OCI-M1 (cell line): ENCODE data around the gene POLE.

Source experiments
- DNase-seq: peaks from one replicate; lab custom pipeline; 2025; lab: John Stamatoyannopoulos, UW

The POLE gene

DNA sequence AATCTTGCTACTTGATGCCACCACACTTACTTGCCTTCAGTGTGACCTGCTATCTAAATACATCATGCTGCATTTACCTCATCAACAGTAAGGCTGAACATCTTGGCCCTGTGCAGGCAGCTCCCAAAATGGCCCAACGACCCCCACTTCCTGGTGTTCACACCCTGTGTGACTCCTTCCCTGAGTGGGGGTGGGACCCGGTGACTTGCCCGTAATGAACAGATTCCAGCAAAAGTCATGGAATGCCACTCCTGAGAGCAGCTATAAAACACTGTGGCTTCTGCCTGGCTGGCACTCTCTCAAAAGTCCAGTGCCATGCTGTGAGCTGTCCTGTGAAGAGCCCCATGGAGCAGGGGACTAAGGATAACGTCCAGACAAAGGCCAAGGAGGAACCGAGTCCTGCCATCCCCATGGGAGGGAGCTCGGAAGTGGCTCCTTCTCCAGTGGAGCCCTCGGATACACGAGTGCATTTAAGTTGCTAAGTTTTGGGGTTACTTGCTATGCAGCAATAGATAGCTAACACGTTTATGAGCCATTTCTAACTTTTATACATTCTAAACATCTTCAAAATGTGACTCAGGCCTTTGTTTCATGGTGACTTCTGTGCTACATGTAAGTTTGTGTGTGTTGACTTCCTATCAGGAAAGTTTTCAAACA lies 35.6 kb downstream of the POLE start:
- DNase-seq: no peak

DNA sequence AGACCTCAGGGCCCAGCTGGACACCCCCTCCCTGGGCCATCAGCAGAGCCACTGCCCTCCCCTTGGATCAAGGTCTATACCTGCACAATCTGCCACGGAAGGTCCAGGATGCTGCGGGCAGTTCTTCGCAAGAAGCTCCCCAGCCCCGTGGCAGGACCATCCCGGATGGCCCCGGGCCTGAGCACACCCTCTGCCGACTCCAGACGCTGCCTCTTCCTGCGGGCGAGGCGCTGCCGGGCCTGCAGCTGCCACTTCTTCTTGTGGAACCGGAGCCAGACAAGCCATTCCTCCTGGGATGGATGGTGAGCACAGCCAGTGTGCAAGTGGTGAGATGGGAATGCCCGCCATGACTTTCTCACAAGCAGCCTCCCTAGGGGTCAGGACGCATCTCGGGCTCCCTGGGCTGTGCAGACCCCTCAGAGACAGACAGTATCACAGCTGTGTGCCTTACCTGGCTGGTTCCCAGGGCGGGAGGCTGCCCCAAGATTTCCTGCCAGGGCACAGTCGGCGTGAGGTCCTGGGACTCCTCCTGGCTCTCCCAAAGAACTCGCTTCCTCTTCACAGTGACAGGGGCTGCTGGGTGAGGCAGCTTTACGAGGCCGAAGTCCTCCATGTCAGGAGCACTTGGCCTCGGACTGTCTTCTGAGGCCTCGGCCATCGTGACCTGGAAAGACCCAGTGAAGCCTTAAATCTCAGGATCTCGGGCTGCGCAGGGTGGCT lies 37.8 kb downstream of the POLE start:
- no peak for DNase-seq

DNA sequence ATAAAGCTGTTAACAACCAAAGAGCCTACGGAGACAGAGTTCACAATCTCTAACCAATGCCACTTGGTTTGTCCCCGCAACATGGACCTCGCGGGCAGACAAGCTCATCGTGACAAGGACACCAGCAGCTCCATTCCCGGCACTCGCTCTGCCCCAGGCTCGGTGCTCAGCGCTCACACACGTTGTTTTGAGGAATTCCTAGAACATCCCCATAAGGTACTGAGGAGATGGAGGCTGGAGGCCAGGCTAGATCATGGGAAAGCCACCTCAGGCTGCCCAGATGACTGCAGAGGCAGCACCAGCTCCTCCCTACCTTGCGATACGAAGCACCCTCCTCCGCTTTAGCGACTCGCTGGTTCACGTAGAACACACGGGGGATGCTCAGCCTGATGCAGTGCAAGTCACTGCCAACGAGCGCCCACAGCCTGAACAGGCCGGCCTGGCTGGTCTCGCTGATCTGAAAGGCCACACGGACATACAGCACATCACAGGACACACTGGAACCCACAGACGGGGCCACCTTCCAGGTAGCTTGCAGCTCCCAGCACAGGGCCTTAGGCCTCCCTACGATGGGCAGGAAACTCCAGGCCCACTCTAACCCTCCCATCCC lies 38.4 kb downstream of the POLE start:
- no peak for DNase-seq

DNA sequence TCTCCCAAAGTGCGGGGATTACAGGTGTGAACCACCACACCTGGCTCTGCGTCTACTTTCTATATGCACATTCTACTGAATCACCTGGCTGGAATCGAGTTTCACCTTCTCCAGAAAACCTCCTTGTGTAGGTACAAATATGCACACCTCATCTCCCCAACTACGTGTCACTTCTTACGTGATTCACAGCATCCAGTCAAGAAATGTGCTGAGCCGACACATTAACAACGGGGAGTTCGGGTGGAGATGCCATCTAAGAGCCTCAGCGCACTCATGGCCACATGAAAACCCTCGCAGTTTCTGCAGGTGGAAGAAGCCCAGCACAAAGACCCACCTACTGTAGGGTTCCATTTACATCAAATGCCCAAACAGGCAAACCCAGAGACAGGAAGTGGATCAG lies 39.3 kb downstream of the POLE start:
- DNase-seq: no peak

DNA sequence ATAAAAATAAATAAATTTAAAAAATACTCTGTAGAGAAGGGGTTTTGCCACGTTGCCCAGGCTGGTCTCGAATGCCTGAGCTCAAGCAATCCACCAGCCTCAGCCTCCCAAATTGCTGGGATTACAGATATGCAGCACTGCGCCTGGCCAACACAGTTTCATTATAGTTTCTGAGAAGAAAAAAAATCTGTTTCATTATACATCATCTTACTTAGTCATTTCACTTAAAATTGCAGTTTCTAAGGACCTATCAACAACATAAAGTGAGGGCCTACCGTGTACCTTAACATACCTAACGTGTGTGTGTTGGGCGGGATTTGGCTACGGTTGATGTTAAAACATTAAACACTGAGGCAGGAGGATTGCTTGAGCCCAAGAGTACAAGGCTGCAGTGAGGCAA lies 40.3 kb downstream of the POLE start:
- DNase-seq: no peak

DNA sequence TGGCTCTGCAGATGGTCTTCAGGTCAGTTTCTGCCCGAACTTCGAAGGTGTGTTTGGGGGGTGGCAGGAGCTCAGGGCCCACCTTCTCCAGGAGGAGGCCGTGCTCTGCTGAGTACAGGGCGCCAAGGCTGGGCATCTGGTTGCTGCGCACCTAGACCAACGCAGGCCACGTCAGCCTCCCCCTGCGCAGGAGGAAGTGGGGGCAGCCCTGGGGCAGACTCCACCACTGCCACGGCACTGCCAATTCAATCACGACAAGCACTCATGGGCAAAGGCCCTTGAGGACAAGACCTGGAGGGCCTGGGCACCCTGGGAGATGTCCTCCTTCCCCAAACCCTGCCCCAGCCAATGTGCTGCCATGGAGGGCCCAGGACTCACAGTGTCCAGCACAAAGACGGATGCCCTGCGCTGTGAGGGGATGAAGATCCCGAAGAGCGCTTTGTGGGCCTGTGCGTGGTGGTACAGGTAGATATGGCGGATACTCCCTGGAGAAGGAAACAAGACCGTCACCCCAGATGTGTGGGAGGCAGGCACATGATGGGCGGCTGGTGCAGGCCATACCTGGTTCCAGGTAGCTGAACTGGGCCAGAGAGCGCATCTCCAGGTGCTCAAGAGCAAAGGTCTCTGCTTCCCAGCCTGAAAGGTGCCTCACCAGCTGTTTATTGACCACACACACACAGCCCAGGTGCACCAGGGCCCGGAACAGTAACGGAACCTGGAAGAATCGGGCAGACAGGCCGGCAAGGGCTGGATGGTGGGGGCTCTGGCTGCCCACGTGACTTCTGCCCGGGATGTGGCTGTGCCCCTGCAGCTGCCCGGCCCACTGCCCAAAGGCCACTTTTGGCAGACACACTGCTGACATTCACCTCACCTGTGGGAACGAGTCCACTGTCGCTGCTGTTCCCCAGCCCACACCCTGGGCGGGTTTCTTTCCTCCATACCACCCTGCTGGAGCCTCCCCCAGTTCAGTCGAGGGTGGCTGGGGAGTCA lies 44.0 kb downstream of the POLE start:
- DNase-seq: no peak

DNA sequence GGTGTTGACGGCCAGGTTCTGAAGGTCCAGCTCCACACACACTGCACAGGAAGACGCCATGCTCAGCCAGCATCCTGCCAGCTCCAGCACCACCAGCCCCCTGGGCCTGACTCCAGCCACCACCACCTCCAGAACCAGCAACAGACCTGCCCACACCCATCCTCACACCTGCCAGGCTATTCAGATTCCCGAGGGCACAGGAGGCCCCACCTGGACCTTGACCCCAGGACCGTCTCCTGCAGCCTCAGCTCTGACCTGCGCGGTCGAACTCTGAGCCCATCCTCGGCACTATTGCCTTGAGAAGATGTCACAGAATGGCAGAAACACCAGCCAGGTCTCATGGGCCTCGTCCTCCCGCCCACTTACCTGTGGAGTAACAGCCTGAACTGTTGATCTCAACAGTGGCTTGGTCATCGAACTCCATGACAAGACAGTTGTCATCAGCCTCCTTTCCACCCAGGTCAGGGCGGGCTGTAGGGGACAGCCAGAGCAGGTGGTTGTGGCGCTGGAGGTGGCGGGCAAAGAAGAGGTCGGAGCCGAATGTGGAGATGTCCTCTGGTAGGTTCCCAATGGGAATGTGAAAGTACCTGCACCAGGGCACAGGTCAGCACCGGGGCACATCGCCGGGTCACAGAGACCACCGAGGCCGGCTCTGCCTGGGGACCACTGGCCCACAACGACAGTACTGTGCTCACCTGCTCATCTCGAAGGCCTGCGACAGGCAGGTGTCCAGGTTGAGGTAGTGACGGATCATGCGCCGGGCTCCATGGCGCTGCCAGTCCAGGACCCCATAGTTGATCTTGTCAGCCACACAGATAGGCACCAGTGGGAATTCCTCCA lies 45.1 kb downstream of the POLE start:
- no peak for DNase-seq

DNA sequence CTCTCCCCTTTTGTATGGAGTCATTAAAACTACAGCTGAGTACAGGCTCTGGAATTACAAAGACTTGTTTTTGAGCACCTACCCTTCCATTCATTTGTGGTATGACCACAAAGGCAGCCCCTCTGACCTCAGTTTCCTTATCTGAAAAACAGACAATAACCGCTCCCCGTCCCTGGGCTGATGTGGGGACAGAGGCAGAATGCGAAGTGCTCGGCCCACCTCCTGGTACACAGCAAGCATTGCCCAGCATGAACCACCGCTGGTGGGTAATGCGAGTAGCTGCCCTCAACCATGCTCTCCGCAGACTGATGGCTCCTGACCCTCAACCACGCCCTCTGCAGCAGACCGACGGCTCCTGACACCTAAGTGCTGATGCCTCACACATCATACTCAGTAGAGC lies 46.2 kb downstream of the POLE start:
- DNase-seq: no peak

DNA sequence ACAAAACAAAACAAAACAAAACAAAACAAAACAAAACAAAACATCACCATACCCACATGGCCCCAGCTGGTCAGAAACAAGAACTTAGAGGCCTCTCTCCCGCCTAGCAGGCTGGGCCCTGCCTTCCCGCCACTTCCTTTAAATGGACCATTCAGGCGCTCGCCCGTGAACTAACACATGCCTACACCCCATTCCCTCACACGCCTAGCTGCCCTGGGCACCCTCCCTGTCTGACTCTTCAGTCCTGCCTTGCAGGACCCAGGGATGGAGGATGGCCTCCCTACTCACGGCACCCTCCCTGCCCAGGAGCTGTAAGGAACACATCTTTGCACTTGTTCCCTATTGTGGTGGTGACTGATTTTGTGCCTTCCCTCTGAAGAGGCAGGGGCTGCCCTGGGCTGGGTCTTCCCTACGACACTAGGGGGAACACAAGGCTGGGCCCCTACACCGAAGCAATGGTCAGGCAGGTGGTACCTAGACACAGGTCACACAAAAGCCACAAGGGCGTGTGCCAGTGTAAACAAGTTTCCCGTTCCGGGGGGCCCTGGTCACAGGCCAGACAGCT lies 47.1 kb downstream of the POLE start:
- no peak for DNase-seq

DNA sequence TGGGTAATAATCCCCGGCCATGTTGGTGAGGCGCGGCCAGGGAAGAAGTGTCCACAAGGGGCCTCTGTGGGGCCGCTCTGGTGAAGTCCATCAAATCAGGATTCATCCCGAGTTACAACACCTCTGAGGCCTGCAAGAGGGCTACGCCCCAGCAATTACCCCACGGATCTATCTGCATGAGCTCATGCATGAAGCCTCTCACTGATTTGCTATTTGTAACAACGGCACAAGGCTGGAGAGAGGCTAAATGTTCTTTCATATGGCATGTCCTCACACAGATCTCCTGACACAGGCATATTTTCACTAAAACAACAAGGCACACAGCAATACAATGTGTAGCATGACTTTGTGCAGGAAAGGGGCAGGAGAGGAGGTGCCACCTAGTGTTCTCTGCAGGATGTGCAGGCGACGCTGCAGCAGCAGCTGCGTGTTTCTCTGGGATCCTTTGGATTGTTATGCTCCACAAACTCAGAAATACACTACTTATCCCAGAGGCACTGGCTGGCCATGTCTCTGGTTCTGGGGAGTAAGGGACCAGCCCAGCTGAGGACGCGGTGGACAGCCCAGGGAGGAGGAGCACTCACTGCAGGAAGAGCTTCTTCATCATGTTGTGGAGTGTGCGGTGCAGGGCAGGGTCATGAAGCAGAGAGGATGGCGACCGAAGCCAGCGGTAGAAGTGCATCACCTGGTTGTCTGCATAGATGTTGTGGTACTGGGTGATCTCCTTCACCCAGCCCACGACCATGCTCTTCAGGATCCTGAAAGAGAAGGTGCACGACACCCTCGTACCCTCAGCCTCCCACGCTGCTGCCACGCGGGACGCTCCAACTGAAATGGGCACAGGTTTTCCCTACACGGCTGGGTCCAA lies 48.4 kb downstream of the POLE start:
- peak; percentile 13 for DNase-seq

DNA sequence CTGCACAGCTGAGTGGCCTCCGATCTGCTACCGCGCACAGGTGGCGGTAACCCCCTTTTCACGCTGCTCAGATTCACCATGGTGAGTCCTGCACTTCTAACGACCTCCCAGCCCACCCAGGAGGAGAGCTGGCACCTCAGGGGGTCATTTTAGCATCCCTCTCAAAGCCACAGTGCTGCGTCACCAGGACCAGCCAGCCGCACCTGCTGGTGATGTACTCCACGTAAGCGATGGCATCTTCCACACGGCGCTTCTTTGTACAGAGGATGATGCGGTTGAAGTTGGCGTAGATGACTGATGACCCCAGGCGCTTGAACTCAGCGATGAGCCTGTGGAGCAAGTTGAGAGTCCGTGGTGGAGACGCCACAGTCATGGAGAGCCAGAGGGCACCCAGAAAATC lies 49.3 kb downstream of the POLE start:
- no peak for DNase-seq

DNA sequence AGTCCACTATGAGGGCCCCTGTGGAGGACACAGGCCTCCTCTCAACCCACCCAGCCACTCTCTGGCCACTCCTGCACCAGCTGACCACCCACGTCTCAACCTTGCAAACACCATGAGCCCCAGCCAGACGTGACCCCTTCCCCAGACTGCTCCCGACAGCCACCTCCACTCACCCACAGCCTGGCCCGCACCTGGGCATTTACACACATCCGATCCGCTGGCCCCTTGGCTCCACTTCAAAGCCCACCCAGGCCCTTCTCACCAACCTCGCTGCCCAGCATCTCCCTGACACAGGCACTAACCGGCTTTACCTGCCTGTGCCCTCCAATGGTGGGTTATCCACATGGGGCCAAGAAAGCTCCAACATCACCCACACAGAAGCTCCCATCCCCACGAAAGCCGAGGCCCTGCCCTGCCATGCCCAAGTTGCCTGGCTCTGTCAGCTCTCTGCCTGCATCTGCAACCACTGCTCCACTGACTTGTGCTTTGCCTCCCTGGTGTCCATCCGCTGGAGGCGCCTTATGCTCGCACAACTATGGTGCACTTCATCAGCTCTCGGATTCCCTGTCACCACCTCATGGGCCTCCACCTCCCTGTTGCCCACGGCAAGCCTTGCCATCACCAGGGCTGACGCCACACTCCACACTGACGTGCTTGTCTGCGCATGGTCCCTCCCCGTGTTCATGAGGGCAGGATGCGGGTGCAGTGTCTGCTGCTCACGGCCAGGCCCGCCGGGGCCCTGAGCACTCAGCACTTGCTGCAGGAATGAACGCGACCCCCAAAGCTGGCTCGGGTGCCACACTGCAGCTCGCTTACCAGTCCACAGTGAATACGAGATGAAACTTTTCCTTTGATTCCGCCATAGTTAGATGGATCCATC lies 51.8 kb downstream of the POLE start:
- DNase-seq: no peak

DNA sequence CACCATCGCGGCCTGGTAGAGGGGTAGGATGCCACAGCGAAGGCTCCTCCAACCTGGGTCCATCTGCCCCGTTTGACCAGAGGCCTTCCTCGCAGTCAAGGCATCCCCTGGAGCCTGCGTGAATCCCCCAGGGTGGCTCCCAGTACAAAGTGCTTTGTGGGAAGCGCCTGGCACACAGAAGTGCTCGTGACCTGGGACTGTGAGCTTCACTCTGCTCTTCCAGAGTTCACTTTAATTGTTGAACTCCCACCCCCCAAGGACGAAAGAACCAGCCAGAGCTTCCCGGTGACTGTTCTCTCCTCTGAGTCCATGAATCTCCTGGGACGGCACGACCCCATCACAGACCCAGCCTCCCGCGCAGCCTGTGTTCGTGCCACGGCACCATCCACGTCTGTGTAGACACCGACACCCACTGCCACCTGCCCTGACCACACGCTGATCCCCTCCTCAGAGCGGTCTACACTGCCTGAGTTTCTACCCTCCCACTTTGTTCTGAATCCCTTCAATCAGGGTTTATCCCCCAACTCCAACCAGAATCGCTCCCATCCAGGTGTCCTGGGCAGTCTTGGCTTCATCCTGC lies 52.6 kb downstream of the POLE start:
- no peak for DNase-seq

DNA sequence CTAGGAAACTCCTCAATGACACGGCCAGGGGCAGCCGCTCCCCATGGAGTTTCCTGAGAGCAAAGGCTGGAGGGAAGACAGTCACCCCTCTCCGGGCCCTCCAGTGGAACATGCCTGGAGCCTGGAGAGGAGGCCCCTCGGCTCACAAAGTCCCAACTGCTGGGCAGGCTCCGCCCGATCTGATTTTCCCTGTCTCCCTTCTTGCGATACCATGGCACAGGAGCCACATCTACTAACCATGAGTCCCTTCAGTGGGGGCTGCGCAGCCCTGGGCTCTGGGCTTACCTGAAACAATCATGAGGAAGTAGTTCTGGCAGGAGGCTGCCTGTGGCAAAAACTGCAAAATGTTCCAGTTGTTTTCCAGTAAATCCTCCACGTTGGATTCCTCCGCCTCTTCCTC lies 53.2 kb downstream of the POLE start:
- no peak for DNase-seq

DNA sequence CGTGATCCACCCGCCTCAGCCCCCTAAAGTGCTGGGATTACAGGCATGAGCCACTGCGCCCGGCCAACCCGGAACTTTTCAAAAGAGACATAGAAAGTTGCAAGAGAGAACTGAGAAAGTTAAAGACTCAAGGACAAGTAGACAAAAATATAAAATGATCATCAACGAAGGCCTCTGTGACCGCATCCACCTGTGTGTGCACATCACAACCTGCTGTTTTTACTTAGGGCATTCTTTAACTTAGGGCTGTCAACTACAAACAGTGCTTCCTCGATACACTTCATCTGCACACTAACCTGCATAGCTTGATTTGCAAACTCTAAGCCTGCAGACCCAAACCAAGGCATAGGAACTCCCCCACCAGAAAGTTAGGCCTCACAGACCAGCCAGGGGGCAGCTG lies 53.7 kb downstream of the POLE start:
- DNase-seq: no peak

DNA sequence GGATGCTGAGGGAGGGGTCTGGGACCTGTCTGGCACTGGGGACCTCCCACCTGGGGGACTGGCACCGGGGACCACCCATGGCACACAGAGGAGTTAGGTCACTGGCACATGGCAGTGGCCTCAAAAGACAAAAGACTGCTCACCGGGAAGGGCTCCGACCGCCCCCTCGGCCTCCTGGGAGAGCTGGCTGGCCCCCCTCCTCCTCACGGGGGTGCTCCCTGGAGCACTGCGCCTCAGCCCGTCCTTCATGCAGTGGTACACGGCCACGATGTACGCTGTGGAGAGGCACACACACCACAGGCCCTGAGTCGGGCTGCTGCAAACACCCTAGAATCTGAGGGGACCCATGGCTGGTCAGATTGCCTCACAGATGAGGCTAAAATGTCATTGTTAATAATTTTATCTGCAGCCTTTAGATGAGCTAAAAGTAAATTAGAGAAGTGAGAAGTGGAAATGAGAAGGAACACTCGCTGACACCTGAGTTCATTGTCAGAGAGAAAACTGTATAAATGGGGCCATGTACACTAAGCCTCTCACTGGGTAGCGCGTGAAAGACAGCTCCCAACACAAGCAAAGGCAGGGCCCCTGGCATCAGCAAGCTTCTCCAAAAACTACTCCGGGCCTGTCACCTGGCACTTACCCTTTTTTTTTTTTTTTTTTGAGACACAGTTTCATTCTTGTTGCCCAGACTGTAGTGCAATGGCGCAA lies 54.5 kb downstream of the POLE start:
- DNase-seq: no peak

DNA sequence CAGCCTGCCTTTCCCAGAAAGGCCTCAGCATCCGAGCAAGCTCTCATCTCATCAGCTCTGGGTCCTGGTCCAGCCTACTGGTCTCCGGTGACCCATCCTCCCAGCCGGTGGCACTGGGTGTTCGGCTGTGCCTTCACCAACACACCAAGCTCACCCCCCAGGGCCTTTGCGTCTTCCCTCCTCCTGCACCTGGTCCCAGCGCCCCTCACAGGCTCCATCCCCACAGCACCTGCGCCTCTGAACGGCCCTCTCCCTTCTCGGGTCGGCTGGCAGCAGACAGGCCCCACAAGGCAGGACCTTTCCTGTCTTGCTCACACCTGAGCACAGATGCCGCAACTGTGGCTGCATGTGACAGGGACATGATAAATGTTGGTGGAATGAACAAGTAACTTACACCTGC lies 55.5 kb downstream of the POLE start:
- DNase-seq: no peak

DNA sequence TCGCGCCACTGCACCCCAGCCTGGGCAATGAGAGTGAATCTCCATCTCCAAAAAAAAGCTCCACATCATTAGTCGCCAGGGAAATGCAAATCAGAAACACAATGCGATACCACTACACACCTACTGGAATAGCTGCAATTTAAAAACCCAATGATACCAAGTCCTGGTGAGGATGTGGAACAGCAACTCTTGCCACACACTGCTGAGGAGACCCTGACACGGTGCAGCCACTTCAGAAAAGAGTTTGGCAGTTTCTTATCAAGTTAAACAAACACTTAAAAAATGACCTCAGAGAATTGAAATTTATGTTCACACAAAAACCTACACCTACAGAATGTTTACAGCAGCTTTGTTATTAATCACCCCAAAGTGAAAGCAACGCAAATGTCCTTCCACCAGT lies 56.5 kb downstream of the POLE start:
- no peak for DNase-seq
